ENCODE results near the gene FCN3.
"Not testable (repeated sequence)": the region's sequence is repeated elsewhere in the genome, so short reads cannot be mapped to it uniquely, and the experiment has no call there.

The FCN3 gene

DNA sequence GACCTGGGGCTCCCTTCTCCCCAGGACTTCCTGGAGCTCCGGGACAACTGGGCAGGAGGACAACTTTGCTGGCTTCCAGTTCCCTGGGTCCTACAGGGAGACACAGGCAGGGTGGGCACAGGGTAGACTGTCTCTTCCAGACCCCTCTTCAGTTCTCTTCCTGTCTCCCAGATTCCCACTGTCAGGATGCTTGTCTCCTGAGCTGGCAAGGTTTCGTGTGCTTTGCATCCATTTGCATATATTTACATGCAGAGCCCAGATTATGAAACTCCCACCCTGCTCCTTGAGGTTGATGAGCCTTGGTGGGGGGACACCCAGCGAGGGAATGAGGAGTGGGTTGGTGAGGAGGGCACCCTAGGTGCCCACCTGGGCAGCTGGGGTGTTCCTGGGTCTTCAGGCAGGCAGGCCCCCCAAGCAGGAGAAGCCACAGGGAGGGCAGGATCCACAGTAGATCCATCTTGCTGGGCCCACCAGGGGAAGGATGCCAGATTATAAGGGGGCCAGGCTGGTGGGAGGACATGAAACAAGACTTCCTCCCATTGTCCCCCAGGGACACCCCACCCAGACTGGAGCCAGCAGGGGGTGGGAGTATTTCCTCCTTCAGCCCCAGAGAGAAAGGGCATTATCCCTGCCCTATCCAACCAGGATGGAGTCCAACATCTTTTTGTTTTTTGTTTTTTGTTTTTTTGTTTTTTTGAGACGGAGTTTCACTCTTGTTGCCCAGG is at the start of gene FCN3:
TSS of gene FCN3 (minus strand) at position 463 of the 725 bp plus-strand sequence. CDS start at position 457, 6 bp downstream.
- no peak for DNase-seq

DNA sequence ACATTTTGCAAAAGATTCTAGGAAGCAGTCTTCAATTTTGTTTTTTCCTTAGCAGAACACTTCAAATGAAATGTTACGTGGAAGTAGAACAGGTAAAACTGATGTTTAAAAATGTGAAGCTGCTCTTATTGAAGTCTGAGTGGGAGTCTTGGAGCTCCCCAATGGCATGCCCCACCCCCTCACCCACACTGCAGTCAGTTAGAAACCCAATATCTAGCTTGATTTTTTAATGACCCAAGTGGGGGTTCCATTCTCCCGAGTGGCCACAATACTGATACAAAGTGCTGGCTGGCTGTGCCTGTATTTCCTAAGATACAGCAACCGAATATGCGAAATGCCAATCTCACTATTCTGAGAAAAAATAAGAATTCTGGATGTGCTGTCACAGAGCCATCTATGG is 49.1 kb upstream of the FCN3 start:
- no peak for DNase-seq

DNA sequence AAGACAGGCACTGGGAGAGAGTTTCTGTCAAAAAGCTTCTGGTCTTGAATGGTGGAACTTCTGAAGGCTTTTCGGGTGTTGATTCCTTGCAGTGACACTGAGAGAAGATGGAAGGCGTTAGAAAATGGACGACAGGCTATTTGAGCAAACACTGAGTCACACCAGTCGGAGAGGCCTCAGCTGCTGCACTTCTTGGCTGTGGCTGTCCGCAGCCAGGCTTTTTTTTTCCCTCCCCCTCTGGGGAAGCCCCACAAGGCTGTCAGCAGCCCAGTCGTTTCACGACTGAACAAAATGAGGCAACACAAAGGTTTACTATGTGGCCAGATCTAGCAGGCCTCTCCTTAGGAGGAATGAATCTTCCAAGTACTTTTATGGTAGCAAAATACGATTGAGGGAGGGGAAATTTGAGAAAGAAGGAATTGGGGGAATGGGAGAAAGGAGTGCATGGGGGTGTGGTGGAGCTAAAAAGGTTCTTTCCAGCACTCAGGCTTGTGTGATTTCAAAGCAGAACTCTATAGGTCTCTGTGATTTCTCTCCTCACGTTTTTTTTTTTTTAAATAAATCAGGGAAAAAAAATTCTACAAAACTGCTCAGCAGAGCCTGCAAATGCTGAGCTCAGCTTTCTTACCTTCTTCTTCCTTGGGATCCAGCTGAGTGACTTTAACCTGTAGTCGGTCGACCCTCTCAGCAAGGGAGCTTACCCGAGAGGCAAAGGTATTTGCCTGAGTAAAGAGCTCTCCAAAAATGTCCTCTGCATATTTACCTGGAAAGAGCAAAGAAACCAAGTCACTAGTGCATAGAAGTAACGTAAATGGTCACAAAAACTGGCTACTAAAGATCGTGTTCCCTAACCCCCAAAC is 43.9 kb upstream of the FCN3 start:
- DNase-seq = no peak

DNA sequence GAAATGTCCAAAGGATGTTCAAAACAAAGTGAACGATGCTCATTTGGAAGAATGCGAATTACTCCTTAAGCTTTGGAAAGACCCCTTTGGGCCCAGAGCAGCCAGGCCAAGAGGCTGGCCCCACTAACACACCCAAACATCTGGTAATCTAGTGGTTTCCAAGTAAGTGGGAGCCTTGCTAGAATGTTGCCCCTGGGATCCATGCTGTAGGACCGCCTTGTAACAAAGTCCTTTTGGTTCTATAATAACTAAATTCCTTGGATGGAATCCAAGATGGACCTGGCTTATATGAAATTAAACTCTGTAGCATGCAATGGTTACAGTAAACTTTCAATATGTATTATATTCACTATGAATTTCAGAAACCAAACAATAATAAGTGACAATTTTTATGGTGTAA is 43.1 kb upstream of the FCN3 start:
- no peak for DNase-seq

DNA sequence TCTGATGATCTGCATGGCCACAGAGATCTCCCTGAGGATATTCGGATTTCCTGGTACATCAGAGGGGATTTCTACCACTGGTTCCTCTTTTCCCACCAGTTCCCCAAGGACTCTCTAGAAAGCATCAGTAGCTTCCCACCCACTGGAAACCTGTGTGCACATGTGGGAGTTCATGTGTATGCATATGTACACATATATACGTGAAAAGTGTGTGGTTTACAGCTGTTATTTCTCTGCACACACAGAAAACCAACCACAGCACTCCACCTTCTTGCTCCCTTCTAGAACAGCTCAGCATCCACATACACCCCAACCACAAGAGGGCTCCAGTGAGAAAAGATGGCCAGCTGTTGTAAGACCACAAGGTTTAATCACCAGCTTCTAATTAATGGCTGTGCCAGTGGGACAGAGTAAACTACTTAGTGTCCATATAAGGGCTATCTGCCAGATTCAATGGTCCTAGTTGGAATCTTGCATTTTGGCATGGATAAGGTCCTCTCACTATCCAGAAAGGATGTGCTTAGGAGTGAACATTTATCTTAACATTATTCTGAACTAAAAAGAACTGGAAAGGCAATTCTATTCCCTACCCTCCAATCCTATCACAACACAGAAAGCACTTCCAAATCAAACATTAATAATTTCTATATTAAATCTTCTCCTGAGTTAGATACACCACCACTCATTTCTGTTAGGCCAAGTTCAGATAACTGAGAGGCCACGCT is 41.9 kb upstream of the FCN3 start:
- no peak for DNase-seq

DNA sequence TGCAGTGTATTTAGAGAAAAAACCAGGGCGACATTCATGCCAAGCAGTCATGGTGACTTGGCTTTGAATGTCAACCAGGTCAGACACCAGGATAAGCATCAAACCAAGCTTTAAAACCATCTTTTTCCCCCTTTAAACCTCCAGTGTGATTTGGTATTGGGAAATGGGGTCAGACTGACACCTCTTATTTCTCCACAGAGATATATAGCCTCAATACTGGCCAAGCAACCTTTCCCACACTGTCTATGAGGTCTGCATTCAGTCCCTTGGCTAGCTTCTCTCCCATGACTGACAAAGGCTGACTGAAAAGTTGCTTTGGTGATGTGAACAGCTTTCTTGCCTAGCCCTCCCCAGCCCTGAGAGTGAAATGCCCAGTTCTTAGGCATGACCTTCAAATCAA is 39.5 kb upstream of the FCN3 start:
- no peak for DNase-seq

DNA sequence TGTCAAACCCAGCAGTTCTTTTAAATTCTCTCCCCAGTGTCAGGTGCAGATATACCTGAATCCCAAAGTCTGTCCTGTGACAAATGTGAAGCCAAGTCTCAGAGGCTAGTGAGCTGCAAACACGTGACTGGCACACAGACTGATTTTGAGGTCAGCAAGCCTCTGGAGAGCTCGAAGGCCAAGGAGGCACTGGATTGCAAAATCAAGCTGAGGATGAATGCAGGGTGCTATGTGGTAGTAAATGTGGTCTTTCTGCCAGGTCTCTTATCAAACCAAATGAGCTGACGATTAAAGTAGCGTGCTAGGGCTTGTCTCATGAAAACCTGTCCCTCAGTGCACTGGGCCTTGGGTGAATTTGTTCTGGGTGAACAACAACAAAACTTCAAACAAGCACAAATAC is 38.4 kb upstream of the FCN3 start:
- DNase-seq = no peak

DNA sequence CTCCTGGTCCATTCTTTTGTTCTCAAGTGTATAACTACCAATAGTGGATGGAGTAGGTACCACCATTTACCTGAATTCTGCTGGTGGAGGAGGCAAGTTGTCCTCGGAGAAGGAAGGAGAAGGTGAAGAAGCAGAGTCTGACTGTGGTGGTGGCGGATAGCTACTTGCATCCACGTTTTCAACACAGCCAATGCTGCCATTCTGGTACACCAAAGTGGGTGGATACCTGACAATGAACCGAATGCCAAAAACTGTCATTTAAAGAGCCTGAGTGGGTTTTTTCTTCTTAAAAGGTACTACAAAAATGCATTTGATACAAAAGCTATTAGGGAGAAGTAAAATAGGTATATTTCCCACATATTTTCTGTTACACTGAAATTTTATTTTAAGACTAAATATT is 37.9 kb upstream of the FCN3 start:
- no peak for DNase-seq

DNA sequence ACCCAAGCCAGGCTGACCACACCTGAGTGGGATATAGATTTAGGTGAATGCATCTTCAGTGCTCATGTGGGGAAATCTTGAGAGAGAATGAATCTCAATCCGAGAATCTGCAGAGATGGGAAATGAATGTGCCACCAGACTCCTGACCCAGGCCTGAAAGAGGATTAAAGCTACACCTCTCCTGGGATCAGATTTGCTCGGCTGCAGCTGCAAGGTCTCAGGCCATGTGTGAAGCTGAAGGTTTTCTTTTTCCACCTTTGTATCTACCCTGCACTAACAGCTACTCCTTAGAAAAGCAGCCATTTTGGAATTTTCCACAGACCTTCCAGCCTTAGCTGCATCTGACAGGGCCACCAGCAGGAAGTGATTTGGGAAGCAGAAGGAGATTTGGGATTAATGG is 36.1 kb upstream of the FCN3 start:
- DNase-seq = no peak

DNA sequence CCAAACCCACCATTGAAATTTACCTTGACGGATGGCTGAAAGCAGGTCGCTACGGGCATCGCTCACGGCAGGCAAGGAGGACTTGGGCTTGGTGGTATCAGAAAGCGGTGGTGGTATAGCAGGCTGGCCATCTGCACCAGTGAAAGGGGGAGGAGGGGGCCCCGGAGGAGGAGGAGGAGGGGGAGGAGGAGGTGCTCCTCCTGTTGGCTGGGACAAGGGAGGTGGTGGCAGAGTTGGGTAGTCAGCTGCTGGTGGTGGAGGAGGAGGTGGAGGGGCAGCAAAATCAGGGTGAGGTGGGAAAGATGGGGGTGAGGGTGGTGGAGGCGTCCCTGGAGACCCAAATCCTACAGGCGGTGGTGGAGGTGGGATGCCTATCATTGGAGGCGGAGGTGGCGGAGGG is 35.0 kb upstream of the FCN3 start:
- DNase-seq = no peak

DNA sequence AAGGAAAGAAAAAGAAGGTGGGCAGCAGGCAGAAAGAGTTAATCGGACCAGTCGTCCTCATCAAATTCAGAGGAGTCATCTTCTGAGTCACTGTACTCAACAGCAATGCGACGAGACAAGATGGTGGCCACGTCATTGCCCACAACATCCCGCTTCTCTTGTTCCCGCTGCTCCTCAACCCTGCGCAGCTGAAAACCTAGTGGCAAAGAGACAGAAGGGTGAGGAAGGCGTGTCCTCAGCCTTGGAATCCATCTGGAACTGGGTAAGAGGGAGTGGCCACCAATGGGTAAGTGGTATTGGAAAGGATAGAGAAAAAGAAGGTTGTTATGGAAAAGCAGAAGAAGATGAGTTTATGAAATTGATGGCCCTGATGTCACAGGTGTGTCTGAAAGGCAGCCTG is 33.5 kb upstream of the FCN3 start:
- DNase-seq = no peak

DNA sequence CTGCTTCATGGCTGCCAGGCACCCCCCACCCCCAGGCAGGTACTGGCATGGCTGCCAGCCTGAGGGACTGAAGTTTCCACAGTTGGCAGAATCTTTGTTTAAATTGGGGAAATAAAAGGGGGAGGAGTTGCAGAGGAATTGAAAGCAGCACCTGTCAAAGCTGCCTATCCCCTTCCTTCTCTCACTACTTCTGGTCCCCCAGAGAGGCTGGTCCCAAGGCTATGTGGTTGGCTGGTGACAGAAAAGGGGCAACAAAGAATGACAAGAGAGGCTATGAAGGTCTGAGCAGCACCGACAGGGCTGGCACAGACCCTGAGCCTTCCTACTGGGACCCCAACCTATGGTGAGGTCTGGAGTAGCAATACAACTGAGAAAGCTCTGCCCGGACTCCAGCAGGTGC is 32.2 kb upstream of the FCN3 start:
- not testable (repeated sequence) for DNase-seq

DNA sequence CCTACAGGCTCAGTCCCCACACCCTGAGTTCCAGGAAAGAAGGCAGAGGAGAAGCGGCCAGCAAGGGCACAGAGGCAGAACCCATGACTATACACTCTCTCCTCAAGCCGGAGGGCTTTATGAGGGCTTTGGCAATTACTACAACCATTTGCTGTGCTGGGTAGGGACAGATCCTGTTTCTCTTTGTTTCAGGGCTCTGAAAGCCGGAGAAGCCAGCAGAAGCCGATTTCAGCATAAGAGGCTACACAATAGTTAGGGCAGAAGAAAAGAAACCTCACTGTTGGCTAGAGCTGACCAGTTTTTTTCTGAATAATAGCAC is 31.7 kb upstream of the FCN3 start:
- DNase-seq = no peak

DNA sequence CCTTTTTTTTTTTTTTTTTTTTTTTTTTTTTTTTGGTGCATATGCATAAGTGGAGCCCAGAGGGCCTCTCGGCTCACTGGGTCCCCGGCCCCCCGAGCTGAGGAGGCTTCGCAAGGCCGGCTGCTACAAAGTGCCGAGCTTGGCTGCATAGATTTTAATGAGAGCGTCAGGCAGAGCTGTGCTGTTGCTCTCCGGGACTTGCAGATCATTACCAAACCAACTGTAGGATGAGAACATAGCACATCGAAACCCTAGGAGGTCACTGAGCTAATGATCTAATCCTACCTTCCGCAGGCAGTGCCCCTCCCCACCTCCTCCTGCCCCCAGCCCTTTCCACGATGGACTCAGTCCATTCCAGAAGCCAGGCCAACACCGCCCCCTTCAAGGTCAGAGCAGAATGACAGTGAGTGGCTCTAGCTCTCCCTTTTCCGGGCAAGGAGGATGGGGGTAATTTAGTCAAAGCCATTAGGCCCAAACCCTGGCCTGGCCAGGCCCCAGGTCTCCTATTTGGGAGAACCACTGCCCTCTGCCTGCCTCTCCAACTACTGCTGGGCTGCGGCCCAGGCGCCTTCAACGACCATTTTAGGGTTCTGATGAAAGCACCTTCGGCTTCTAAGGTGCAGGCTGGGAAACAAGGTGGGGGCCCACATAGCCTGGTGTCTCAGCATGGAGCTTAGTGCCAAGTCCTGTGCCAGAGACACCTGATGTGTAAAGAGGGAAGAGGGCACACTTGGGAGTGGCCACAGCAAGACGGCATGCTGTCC is 31.2 kb upstream of the FCN3 start:
- not testable (repeated sequence) for DNase-seq

DNA sequence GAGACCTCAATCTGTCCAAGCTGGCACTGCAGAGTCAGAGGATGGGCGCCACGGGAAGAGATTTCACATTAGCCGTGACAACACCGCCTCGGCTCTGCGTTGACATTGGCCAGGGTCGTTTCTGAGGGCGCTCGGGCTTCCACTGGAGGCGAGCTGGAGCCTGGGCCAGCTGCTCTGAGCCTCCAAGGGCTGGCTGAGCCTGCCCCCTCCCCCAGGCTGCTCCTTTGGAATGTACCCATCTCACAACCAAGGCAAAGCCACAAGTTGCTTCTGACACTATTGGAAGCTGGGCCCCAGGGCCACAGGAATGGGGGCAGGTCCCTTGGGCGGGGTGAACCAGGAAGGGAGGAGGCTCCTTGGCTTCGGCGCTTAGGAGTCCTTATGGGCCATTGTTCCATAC is 30.4 kb upstream of the FCN3 start:
- DNase-seq = no peak

DNA sequence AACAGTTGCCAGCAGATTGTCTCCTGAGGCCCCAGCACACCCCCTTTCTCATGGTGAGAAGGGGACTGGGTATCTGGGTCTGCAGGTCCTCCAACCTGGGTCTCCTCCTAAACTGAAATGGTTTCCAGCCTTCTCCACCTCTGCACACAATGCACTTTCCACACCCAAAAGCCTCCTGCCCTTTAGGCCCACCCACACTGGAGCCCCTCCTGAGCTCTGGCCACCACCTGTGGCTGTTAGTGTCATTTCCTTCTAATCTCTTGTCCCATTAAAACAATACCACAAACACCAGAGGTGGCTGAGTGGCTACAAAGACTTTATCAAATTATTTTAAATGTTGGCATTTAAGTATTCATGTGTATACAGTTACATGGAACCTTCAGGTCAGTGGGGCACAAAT is 29.3 kb upstream of the FCN3 start:
- no peak for DNase-seq

DNA sequence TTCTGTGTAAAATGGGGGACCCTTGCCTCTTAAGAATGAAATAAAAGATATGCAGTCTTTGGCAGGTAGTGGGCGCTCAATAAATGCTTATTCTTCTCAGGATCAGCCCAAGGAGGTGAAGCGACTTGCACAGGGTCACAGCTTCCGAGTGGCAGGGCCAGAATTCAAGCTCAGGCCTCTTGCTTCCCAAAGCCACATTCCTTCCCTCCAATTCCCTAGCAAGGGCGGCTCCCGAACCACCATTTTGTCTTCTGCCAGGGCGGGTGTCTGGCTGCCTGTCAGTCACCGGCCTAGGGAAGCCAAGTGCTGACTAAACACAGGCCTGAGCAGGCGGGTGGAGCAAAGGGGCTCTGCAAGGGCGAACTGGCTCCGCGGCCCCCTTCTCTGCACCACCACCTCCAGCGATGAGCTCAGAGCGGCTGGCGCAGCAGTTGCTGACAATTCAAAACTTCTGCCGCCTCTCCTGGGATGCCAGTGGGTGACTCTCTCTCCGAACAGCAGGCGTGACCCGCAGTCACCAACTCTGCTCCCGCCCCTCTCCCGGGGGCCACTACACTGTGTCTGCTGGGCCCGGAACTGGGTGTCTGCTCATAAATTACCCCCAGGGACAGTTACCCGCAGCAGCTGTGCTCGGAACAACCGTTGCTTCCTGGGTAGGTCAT is 28.6 kb upstream of the FCN3 start:
- DNase-seq = peak; percentile 48

DNA sequence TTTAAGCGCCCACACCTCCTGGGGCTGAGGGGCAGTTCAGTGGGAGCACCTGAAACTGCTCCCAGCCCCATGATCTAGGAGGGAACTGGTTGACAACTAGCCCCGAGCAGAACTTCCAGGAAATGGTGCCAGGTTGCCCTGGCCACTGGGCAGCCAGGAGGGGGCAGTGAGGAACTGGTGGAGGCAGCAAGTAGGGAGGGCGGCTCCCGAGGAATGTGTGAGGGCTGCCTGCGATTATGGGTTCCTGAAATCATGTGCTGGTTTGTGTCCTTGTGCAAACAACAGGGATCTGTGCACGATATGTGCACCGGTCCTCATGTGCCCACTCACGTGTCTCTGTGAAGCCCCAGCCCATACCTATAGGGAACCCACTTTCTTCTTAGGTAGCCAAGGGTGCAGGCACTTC is 27.7 kb upstream of the FCN3 start:
- no peak for DNase-seq

DNA sequence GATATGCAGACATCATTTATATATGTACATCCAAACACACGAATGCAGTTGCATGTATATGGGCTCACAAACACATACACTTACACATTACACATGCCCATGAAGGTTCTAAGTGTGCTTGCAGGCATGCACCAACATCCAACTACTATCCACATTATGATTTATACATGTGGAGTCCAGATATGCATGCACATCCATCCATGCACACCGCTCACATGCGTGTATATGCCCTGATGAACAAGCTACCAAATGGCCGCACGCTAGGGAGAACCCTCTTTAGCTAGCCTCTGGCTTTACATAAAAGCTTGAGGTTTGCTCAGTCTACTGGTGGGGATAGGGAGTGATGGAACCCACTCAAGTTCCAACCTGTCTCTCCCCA is 26.3 kb upstream of the FCN3 start:
- no peak for DNase-seq

DNA sequence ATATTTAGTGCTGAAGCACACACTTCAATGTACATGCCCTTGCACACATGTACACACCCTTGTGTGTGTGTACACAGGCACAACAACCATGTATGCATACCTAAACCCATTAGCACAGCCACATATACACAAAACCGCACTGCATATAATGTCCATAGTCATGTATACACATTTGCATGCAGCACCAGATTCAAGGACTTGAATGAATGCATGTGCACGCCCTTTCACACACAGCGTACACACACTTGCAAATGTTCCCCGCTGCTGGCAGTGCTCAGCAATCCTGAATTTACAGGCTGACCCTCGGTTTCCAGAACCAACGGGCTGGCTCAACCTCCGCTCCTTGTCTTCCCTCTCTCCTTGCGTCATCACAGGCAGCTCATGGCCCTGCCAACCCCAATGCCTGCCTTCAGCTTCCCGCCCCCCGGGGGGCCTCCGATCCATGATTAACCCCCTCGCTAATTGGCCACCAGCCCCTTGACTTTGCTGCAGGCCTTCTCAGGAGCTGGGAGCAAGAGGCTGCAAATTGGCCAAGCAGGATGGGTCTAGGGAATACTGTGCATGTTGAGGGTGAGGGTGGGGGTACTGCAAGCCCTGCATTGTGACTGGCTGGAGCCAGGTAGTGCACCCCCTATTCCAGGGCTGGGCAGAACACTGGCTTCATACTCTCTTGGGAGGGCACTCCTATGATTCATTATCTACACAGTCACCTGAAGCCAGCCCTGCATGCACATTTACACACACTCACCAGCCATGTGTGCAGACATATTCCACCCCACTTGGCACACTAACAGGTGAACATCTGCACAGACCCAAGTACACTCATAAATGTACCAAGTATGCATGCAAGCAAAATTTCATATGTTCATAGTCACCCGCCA is 25.7 kb upstream of the FCN3 start:
- no peak for DNase-seq

DNA sequence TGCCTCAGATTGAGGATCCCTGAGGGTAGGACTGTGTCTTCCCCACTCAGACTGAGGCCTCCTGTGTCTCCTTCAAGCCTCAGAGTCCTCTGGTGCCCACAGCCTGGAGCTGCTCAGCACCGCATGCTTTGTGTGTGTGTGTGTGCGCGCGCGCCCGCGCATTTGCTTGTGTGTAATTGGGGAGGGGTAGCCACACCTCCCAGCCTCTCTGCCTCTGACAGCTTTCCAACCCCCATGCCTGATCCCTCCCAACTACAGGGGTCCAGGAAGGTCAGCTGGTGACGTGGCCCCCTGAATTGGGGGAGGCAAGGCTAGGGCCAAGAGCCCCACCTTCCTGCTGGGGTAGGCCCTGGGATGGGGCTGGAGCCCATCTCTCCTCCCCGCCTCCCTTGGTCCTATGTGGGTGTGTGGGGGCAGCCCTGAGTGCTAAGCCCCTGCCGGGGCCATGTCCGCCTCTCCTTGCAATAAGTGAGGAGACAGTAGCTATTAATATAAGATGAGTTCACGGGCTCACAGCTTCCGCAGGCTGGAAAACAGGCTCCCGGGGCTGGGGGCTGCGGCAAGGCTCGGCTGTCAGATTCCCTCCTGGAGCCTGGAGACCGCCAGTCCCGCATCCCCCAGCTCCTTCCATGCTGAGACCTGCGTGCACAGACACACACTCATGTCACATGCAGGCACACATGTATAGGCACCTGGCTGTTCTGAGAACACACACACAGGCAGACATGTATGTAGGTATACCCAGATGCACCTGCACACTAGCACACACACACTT is 24.8 kb upstream of the FCN3 start:
- DNase-seq = no peak
